ENCODE results near the gene SMAD5. TPM values are rescaled to one million over a fixed set of nuclear protein-coding genes. Genes with fewer than 3 reads are reported as not detected.

The SMAD5 gene
- total and polyA plus RNA-seq, 12 donors: 6.4 to 76.6 (median 46.2) TPM

DNA sequence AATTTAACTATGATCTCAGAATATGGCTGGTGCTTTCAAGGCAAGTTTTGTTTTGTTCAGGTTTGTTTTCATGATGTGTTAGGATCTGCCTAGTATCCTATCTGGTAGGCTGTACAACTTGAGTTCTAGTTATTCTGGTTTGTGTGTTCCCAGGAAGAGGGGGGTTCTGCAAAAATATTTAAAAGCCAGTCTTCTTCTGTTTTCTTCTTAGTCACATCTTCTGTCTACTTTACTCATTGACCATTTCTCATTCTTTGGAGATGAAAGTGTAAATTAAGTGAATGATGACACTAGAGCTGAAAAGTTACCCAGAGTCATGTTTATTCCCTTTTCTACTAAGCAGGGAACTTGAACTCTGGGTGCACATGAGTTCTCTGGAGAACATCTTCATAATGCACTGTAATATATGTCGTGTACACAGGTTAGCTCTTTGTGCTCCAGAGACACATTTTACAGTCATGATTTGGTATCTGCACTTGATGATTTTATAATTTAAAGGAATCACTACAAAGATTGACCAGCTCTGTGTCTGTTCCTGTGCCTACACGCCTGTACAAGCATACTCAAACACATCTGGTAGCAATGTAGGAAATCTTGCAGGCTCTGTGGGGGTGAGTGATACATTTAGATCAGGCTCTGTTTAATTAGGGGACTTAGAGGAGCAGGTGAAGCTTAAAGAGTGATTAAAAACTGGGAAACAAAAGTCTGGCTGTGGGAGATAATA lies 5.0 kb downstream of the SMAD5 start:
- no peaks in the 10 kb centered on the region for H3K27me3 ChIP-seq
- TF ChIP-seq, protein P1, sequence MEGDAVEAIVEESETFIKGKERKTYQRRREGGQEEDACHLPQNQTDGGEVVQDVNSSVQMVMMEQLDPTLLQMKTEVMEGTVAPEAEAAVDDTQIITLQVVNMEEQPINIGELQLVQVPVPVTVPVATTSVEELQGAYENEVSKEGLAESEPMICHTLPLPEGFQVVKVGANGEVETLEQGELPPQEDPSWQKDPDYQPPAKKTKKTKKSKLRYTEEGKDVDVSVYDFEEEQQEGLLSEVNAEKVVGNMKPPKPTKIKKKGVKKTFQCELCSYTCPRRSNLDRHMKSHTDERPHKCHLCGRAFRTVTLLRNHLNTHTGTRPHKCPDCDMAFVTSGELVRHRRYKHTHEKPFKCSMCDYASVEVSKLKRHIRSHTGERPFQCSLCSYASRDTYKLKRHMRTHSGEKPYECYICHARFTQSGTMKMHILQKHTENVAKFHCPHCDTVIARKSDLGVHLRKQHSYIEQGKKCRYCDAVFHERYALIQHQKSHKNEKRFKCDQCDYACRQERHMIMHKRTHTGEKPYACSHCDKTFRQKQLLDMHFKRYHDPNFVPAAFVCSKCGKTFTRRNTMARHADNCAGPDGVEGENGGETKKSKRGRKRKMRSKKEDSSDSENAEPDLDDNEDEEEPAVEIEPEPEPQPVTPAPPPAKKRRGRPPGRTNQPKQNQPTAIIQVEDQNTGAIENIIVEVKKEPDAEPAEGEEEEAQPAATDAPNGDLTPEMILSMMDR (IDR thresholded peaks at IDR 0.05): no peak
- no peak for TF ChIP-seq POLR2A (IDR thresholded peaks at IDR 0.05)
- H3K4me3 ChIP-seq: no peak overlapping the region
- intact Hi-C loops (cut with DNase I): no loop called here
- H3K36me3 ChIP-seq (replicated peaks in 1 of 2): no peaks in the 10 kb centered on the region
- H3K9me3 ChIP-seq (replicated peaks in 1 of 3): no peaks in the 10 kb centered on the region
- no peak overlapping the region for H3K27ac ChIP-seq
- DNase-seq: no peak
- 86 to 96% (median 92%) methylated on average over 2 of the region's 2 CpGs for WGBS, 4 donors
- peaks cover 0 to 29% of the 10 kb centered on the region in 2 donors for H3K4me1 ChIP-seq (replicated peaks in 1 of 2)

DNA sequence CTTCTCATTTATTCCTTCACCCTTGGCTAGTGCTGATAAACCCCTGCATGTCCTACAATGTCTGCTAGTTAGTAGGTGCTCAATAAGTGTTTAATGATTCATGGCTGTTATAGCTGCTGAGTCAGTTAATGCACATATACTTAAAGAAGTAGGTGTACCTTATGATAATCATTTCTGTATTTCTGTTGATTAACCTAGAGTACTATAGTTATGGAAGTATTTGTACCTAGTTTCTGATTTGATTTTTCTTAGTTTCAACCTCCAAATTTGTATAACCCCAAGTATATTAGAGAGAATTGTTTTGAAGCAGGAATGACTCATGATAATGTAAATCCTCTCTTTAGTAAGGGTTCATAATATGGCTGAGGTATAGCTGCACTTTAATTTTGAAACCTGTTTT lies 8.9 kb downstream of the SMAD5 start:
- Histone ChIP-seq H3K27me3 (no peaks in the 10 kb centered on the region), H3K27ac (no peak overlapping the region), H3K4me3 (no peak overlapping the region), H3K4me1 (replicated peaks in 1 of 2) (peaks cover 0 to 32% of the 10 kb centered on the region in 2 donors), H3K36me3 (replicated peaks in 1 of 2) (no peaks in the 10 kb centered on the region), H3K9me3 (replicated peaks in 1 of 3) (no peaks in the 10 kb centered on the region)
- DNase-seq: no peak
- intact Hi-C loops (cut with DNase I): no loop called here
- TF ChIP-seq POLR2A (IDR thresholded peaks at IDR 0.05): no peak
- TF ChIP-seq, protein P1 (IDR thresholded peaks at IDR 0.05): no peak

DNA sequence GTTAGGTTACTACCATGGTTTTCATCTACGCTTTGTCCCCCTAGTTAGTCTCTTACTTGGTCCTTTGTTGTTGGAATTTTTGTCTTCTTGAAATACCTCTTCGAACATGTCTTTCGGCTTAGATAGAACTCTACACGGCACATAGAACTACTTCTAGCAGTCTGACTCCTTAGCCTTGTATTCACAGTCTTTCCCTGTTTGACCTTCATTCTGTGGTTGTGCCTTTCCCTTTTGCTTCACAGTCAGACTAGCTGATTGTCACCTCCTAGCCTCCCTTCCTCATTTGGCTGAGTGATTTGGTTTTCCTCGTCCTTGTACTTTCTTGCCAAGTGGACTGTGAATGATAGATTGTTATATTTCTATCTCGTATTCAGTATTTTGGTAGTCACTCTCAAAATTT lies 10.7 kb downstream of the SMAD5 start:
- peaks cover 0 to 30% of the 10 kb centered on the region in 2 donors for H3K4me1 ChIP-seq (replicated peaks in 1 of 2)
- no peak overlapping the region for H3K4me3 ChIP-seq
- no peak overlapping the region for H3K27ac ChIP-seq
- intact Hi-C loops (cut with DNase I): no loop called here
- DNase-seq: no peak
- TF ChIP-seq POLR2A (IDR thresholded peaks at IDR 0.05): no peak
- TF ChIP-seq, protein P1 (IDR thresholded peaks at IDR 0.05): no peak
- WGBS, 4 donors: 69 to 75% (median 73%) methylated on average over 6 of the region's 6 CpGs
- H3K9me3 ChIP-seq (replicated peaks in 1 of 3): no peaks in the 10 kb centered on the region
- H3K27me3 ChIP-seq: no peaks in the 10 kb centered on the region
- no peaks in the 10 kb centered on the region for H3K36me3 ChIP-seq (replicated peaks in 1 of 2)

DNA sequence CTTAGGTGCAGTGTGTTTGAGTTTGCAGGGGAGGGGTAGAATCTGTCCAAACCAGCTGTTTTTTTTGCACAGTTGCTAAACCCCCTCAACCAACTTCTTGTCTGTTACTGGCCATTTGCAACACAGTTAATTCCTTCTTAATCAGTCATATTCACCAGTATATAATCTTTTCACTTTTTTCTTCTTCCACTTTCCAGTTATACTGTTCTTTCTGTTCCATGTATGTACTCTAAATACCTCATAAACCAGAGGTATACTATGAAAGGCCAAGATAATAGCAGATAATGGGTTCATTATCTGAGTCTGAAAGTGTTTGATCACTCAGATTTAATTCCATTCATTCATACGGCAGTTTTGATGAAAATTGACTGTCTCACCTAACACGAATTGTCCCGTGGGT lies 11.1 kb downstream of the SMAD5 start:
- TF ChIP-seq POLR2A (IDR thresholded peaks at IDR 0.05): no peak
- TF ChIP-seq, protein P1 (IDR thresholded peaks at IDR 0.05): no peak
- no peak for DNase-seq
- intact Hi-C loops (cut with DNase I): no loop called here
- H3K9me3 ChIP-seq (replicated peaks in 1 of 3): no peaks in the 10 kb centered on the region
- H3K27ac ChIP-seq: no peak overlapping the region
- H3K4me3 ChIP-seq: no peak overlapping the region
- no peaks in the 10 kb centered on the region for H3K27me3 ChIP-seq
- WGBS, 4 donors: 82 to 94% (median 83%) methylated on average over 3 of the region's 3 CpGs
- H3K4me1 ChIP-seq (replicated peaks in 1 of 2): peaks cover 0 to 29% of the 10 kb centered on the region in 2 donors
- no peaks in the 10 kb centered on the region for H3K36me3 ChIP-seq (replicated peaks in 1 of 2)
